ENCODE data around the gene MUC5B.

DNA sequence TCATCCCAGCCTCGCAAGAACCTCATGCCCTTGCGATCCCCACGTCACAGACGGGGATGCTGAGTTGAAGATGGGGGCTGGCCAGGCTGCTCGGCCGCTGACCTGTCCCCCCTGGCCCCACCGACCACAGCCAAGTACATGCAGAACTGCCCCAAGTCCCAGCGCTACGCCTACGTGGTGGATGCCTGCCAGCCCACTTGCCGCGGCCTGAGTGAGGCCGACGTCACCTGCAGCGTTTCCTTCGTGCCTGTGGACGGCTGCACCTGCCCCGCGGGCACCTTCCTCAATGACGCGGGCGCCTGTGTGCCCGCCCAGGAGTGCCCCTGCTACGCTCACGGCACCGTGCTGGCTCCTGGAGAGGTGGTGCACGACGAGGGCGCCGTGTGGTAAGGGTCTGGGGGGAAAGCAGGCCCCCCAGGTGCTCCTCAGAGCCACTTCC, 10.0 kb downstream of the MUC5B start:
- TF ChIP-seq EZH2phosphoT487 (IDR thresholded peaks at IDR 0.05), result no peak
- TF ChIP-seq, protein P1, sequence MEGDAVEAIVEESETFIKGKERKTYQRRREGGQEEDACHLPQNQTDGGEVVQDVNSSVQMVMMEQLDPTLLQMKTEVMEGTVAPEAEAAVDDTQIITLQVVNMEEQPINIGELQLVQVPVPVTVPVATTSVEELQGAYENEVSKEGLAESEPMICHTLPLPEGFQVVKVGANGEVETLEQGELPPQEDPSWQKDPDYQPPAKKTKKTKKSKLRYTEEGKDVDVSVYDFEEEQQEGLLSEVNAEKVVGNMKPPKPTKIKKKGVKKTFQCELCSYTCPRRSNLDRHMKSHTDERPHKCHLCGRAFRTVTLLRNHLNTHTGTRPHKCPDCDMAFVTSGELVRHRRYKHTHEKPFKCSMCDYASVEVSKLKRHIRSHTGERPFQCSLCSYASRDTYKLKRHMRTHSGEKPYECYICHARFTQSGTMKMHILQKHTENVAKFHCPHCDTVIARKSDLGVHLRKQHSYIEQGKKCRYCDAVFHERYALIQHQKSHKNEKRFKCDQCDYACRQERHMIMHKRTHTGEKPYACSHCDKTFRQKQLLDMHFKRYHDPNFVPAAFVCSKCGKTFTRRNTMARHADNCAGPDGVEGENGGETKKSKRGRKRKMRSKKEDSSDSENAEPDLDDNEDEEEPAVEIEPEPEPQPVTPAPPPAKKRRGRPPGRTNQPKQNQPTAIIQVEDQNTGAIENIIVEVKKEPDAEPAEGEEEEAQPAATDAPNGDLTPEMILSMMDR (IDR thresholded peaks at IDR 0.05), result no peak
- TF ChIP-seq EZH2 (IDR thresholded peaks at IDR 0.05), result no peak

Data from neural progenitor cell (in vitro differentiated cells).